D721Med (cell line): Measurements from ENCODE around the gene ENO2.

Experiments used
- DNase-seq: peaks from one replicate; pipeline ENCODE4 v3.0.0; 2011; ENCODE audit warnings: low spot score; ENCODE audit not compliant: insufficient read length
- FAIRE-seq: peaks from 2 replicates; lab custom pipeline; 2011; peaks lifted over from hg19 to GRCh38; lab: Jason Lieb, UNC
- CTCF ChIP-seq: IDR thresholded peaks from 2 replicates; pipeline ENCODE4 v1.5.1; 2012; ENCODE audit warnings: mild to moderate bottlenecking, control low read depth; ENCODE audit not compliant: insufficient read depth; ENCODE audit errors: missing control alignments

ENO2 gene

DNA sequence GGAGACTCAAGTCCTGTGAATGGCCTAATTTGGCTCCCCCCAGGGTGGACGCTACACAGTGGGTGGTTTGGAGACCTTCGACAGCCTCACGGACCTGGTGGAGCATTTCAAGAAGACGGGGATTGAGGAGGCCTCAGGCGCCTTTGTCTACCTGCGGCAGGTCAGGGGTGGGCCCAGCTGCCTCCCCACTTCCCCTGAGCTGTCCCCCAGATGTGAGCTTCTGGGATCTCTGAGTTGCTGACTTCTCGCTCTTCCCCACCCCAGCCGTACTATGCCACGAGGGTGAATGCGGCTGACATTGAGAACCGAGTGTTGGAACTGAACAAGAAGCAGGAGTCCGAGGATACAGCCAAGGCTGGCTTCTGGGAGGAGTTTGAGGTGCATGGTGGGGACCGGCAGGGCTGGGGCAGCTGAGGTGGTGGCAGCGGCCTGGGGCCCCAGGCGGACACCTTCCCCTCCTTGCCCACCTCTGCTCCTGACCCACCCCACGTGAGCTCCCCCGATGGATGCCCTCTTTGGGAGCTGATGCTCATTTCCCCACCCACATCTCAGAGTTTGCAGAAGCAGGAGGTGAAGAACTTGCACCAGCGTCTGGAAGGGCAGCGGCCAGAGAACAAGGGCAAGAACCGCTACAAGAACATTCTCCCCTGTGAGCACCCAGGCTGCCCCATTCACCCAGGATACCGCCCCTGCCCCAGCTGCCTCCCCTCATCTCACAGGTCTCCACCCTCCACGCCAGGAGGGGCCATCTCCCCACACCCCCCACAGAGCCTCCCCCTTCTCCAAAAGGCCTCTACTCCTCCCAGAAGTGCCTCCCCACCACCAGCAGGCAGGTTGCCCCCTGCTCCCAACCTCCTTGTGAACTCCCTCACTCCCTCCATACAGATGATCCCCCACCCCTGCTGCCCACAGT is 41.0 kb downstream of the ENO2 start:
- DNase-seq (no peak), FAIRE-seq (no peak)
- no peak for TF ChIP-seq CTCF

- DNase-seq = no peak
- no peak for FAIRE-seq
- no peak for TF ChIP-seq CTCF
These were observed 41.8 kb downstream of the ENO2 start for GRCh38 chr12:6956021-6956727.

DNA sequence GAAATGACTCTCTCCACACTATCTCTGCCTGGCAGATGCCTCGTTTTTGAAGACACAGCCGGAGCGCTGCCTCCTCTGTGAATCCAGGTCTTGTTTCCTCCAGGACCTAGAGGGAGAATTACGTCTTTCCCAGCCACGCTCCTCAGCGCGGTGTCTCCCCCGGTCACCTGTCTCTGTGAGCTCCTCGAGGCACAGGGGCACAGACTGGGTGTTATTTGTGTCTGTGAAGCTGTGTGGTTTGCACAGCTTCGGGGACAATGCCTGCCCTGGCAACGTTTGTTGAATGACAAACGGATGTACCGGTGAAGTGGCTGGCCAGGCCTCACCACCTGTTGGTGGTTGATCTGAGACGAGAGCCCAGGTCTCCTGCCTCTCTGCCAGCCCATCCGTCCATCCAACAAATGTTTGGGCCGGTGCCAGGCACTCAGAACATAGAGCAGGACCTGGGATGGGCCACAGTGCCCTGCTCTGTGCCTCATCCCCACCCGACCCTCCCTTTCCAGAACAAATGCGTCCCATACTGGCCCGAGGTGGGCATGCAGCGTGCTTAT is 42.8 kb downstream of the ENO2 start:
- no peak for TF ChIP-seq CTCF
- DNase-seq = no peak
- no peak for FAIRE-seq

- FAIRE-seq (no peak), DNase-seq (no peak)
- TF ChIP-seq CTCF = no peak
These were observed 43.6 kb downstream of the ENO2 start for GRCh38 chr12:6957741-6958608.

DNA sequence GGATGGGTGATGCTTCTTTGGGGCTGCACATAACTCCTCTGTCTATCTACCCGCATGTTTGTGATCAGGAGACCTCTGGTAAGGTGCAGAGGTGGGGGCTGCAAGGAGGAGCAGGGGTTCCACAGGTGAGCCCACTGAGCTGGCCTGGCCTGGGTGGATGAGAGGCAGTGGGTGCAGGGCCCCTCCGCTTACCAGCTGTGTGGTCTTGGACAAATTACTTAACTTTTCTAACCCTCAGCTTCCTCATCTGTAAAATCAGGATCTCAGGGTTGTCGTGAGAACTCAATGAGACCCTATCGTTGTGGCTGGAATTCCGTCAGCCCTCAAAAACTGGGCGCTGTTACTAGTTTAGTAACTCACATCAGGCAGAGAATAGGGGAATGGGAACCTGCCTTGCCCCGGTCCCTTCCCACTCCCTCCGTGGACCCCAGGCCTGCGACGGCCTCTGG is 44.3 kb downstream of the ENO2 start:
- TF ChIP-seq CTCF = no peak
- FAIRE-seq (no peak), DNase-seq (no peak)

DNA sequence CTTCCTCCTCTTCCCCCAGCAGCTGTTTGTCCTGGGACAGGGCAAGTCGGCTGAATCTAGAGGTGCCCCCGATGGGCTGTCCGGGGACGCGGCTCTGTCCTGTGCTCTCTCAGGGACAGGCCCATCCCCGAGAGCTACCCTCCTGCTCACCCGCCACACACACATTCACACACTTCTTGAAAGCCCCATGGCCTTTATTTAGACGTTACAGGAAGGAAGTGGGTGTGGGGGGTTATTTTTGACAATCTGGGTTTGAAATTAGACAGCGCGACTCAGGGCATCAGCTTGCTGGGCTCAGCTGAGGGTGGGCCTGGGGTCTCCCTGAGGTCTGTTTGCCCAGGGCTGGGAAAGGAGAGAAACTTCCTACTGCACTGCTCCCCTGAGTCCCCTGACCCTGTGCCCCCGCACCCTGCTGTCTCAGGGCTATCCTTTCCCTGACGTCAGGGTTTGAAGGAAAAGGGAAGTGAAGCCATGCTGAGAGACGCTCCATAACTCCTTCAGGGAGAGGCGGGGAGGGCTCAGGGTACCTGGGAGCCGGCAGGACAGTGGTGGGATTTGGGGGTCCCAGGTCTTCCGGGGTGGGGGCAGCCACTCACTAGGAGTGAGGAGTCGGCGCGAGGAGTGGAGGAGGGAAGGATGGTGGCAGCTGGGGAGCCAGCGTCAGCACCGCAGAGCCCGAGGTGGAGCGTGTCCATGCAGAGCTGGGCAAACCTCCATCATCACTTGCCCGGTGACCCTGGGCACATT is 44.9 kb downstream of the ENO2 start:
- FAIRE-seq (no peak), DNase-seq (no peak)
- no peak for TF ChIP-seq CTCF
